CD4-positive, CD25-positive, alpha-beta regulatory T cell (primary cell): ENCODE results near the gene UMOD. TPM values are rescaled to one million over a fixed set of nuclear protein-coding genes. Genes with fewer than 3 reads are reported as not detected.

Source experiments
- ATAC-seq, 2 donors: fragments of 150-1000 bp; cut with Tn5 transposase; one replicate each; pipeline ENCODE4 v1.10.0; 2021; ENCODE audit warnings: low read depth in 2 of 2, moderate number of reproducible peaks in 2 of 2, moderate library complexity in 1 of 2
- DNase-seq, 3 donors: peaks; one replicate each; pipeline versions ENCODE4 v3.0.0 to v3.0.0-alpha.2; 2012 to 2022; ENCODE audit warnings: mixed read lengths in 1 of 3
- H3K27ac ChIP-seq: one replicate; pipeline ENCODE4 v1.7.0; 2013; ENCODE audit warnings: mild to moderate bottlenecking, low read length; ENCODE audit not compliant: insufficient read depth, poor library complexity, severe bottlenecking
- H3K27me3 ChIP-seq: one replicate; pipeline ENCODE4 v1.7.0; 2013; ENCODE audit warnings: low read length; ENCODE audit not compliant: control insufficient read depth, insufficient read depth
- H3K36me3 ChIP-seq: one replicate; pipeline ENCODE4 v1.7.0; 2013; ENCODE audit warnings: mild to moderate bottlenecking, low read length, moderate library complexity; ENCODE audit not compliant: control insufficient read depth, insufficient read depth
- H3K4me1 ChIP-seq: 2 replicates; pipeline ENCODE4 v1.7.0; 2013; ENCODE audit warnings: mild to moderate bottlenecking, low read length; ENCODE audit not compliant: insufficient read depth, control insufficient read depth, poor library complexity, severe bottlenecking
- H3K4me3 ChIP-seq: one replicate; pipeline ENCODE4 v1.7.0; 2013; ENCODE audit warnings: low read depth, mild to moderate bottlenecking, low read length, moderate library complexity
- H3K9me3 ChIP-seq, 2 experiments: 1 replicate in 1 of 2; 2 replicates in 1 of 2; pipeline ENCODE4 v1.7.0; 2013; ENCODE audit warnings: low read length in 2 of 2, mild to moderate bottlenecking in 1 of 2, moderate library complexity in 1 of 2; ENCODE audit not compliant: control insufficient read depth in 2 of 2
- H3K27ac Mint-ChIP-seq, 3 donors: one replicate each; pipeline ENCODE4 v1.8.0; 2020 to 2022; ENCODE audit warnings: mild to moderate bottlenecking in 3 of 3, mixed read lengths in 3 of 3, moderate library complexity in 2 of 3
- H3K27me3 Mint-ChIP-seq: one replicate; pipeline ENCODE4 v1.8.0; 2022; ENCODE audit warnings: mild to moderate bottlenecking, mixed read lengths
- H3K36me3 Mint-ChIP-seq: one replicate; pipeline ENCODE4 v1.8.0; 2020; ENCODE audit warnings: mixed read lengths
- H3K4me1 Mint-ChIP-seq, 4 donors: one replicate each; pipeline ENCODE4 v1.8.0; 2020 to 2022; ENCODE audit warnings: mixed read lengths in 4 of 4, mild to moderate bottlenecking in 1 of 4
- H3K4me3 Mint-ChIP-seq, 4 donors: one replicate each; pipeline ENCODE4 v1.8.0; 2020 to 2022; ENCODE audit warnings: mild to moderate bottlenecking in 4 of 4, mixed read lengths in 4 of 4, moderate library complexity in 3 of 4
- H3K9me3 Mint-ChIP-seq, 7 donors: one replicate each; pipeline ENCODE4 v1.8.0; 2020 to 2022; ENCODE audit warnings: mixed read lengths in 7 of 7, mild to moderate bottlenecking in 3 of 7, moderate library complexity in 2 of 7
- polyA plus RNA-seq, 4 donors: library from polyadenylated mRNA; unstranded; fragments of 300-500 nt; fragmentation: Illumina TruSeq; gene quantifications; one replicate each; pipeline ENCODE4 v1.2.3, GENCODE V29; 2021
- total RNA-seq: library from RNA; stranded (reverse); gene quantifications from one replicate; pipeline ENCODE4 v1.2.3, GENCODE V29; 2022

Gene UMOD
- total and polyA plus RNA-seq, 5 donors from 2014 or later: not detected

GRCh38 chr16:20291208-20292206 is 61.0 kb downstream of the UMOD start:
- Mint-ChIP-seq H3K4me1 (no peaks in the 10 kb centered on the region), H3K27me3 (peaks cover 4% of the 10 kb centered on the region), H3K4me3 (no peak overlapping the region), H3K27ac (no peak overlapping the region), H3K36me3 (no peaks in the 10 kb centered on the region), H3K9me3 (peaks cover 0 to 9% (median 0%) of the 10 kb centered on the region in 7 donors)
- H3K4me1 ChIP-seq: no peaks in the 10 kb centered on the region
- no peaks in the 10 kb centered on the region for H3K36me3 ChIP-seq
- ATAC-seq (no peak), DNase-seq (no peak)
- no peaks in the 10 kb centered on the region for H3K9me3 ChIP-seq
- no peaks in the 10 kb centered on the region for H3K27me3 ChIP-seq
- no peak overlapping the region for H3K27ac ChIP-seq
- H3K4me3 ChIP-seq: no peak overlapping the region

DNA sequence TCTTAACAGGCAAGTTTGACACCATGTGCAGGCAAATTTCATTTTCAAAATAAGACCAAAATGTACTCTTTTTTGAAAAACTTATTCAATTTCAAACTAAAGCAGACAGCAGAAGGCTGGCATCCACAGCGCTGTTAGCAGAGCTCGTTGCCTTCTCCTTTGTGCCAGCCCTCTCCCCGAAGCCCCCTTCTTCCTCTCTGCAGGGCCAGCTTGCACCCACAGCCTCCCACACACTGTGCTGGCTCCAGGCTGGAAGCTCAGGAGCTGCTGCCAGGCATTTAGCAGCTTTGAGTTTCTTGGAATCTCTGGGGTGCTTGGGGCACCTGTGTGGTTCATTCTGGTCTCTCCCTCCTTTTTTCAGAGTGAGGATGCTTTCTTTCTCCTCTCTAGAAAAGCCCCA is 62.9 kb downstream of the UMOD start:
- no peak overlapping the region for H3K4me3 ChIP-seq
- H3K36me3 Mint-ChIP-seq: no peaks in the 10 kb centered on the region
- H3K9me3 ChIP-seq: no peaks in the 10 kb centered on the region
- H3K36me3 ChIP-seq: no peaks in the 10 kb centered on the region
- H3K27ac ChIP-seq: no peak overlapping the region
- no peak overlapping the region for H3K4me3 Mint-ChIP-seq
- peaks cover 4% of the 10 kb centered on the region for H3K27me3 Mint-ChIP-seq
- DNase-seq (no peak), ATAC-seq (no peak)
- H3K27ac Mint-ChIP-seq: no peak overlapping the region
- H3K9me3 Mint-ChIP-seq: peaks cover 0 to 9% (median 0%) of the 10 kb centered on the region in 7 donors
- no peaks in the 10 kb centered on the region for H3K4me1 Mint-ChIP-seq
- H3K4me1 ChIP-seq: no peaks in the 10 kb centered on the region
- H3K27me3 ChIP-seq: no peaks in the 10 kb centered on the region

DNA sequence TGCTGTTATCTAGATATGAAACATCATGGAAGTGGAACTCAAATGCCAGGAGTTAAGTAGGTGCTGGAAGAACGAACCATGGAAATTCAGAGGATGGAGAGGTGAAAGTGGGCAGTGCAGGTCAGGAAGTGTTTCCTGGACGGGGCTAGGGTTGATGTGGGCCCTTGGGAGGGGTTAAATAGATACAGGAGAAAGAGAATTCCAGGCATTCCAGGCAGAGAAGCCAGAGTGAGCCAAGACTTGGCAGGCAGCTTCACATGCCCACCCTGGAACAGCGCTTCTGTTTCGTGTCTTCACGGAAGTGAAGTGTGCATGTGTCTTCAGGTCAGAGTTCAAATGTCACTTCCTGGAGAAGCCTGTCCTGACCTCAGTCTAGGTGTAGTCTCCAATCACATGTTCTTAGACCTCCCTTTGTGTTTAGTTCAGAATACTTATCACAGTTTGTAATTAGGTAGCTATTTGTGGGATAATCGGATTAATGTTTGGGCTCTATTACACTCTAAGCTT is 66.5 kb downstream of the UMOD start:
- H3K27me3 Mint-ChIP-seq: peaks cover 4% of the 10 kb centered on the region
- H3K4me1 Mint-ChIP-seq: no peaks in the 10 kb centered on the region
- Histone ChIP-seq H3K27ac (no peak overlapping the region), H3K4me3 (no peak overlapping the region), H3K9me3 (no peaks in the 10 kb centered on the region), H3K4me1 (no peaks in the 10 kb centered on the region), H3K36me3 (no peaks in the 10 kb centered on the region), H3K27me3 (peaks cover 1% of the 10 kb centered on the region)
- DNase-seq (no peak), ATAC-seq (no peak)
- no peak overlapping the region for H3K4me3 Mint-ChIP-seq
- peaks cover 0 to 5% (median 2%) of the 10 kb centered on the region in 7 donors for H3K9me3 Mint-ChIP-seq
- no peak overlapping the region for H3K27ac Mint-ChIP-seq
- no peaks in the 10 kb centered on the region for H3K36me3 Mint-ChIP-seq

Other genes starting within 250 kb of the UMOD start
- not detected for gene GP2, start 25.2 kb downstream of the UMOD start, total RNA-seq
- gene GP2, start 25.2 kb downstream of the UMOD start, polyA plus RNA-seq: not detected
- gene PDILT, start 52.0 kb upstream of the UMOD start, total RNA-seq: not detected
- gene PDILT, start 52.0 kb upstream of the UMOD start, polyA plus RNA-seq: not detected
- not detected for gene ACSM5, start 56.8 kb upstream of the UMOD start, total RNA-seq
- gene ACSM5, start 56.8 kb upstream of the UMOD start, polyA plus RNA-seq: not detected
- gene ACSM2A, start 98.8 kb upstream of the UMOD start, total RNA-seq: not detected
- not detected for gene ACSM2A, start 98.8 kb upstream of the UMOD start, polyA plus RNA-seq
- gene ACSM2B, start 223.7 kb upstream of the UMOD start, total RNA-seq: not detected
- not detected for gene ACSM2B, start 223.7 kb upstream of the UMOD start, polyA plus RNA-seq